HCT116 (cell line): ENCODE results near the gene C6orf132. TPM values are rescaled to one million over a fixed set of nuclear protein-coding genes. Genes with fewer than 3 reads are reported as not detected.

Source experiments
- ATAC-seq: fragments of 200-7000 bp; cut with Tn5 transposase; 2 replicates; pipeline ENCODE4 v1.9.1; 2020; ENCODE audit warnings: mild to moderate bottlenecking, moderate library complexity
- BruUV-seq: library from RNA; stranded (reverse); fragments of 400-500 nt; replicated peaks from 2 replicates; lab custom pipeline; 2021; lab: Mats Ljungman, UMichigan
- CTCF ChIA-PET: fragments of 300-600 bp; sonication (Branson Sonifier 250); formaldehyde crosslinking; loops from one replicate; lab custom pipeline; 2021; ENCODE audit warnings: antibody characterized with exemption; lab: Charles Lee
- POLR2A ChIA-PET: fragments of 300-600, 350-600 bp; sonication (Branson Sonifier 250); formaldehyde crosslinking; loops from one replicate; lab custom pipeline; 2021; ENCODE audit warnings: antibody characterized with exemption; lab: Charles Lee
- RAD21 ChIA-PET, 2 experiments: fragments of 300-600 bp; sonication (Branson Sonifier 250); formaldehyde crosslinking; loops; one replicate each; lab custom pipeline; 2023; ENCODE audit warnings: low total read pairs in 2 of 2; ENCODE audit not compliant: uncharacterized antibody in 2 of 2, unreplicated experiment in 2 of 2, low non-redundant PET in 1 of 2; lab: Charles Lee
- DNase-seq: peaks from one replicate; pipeline ENCODE4 v3.0.0-alpha.2; 2010; ENCODE audit warnings: low read depth, low spot score
- H2AFZ ChIP-seq: fragments of 200-600 bp; shearing (Covaris generic), sonication (generic); 2 replicates; pipeline ENCODE4 v1.6.1; 2017; ENCODE audit warnings: low read depth, mixed run types, mixed read lengths, antibody characterized with exemption, low read length; ENCODE audit not compliant: poor library complexity, severe bottlenecking
- H3K27ac ChIP-seq: 2 replicates; pipeline ENCODE4 v1.5.1; 2012; ENCODE audit warnings: low read depth, low read length
- H3K27me3 ChIP-seq: fragments of 200-600 bp; sonication (generic); 2 replicates; pipeline ENCODE4 v1.6.1; 2016; ENCODE audit warnings: mixed run types, low read length, mixed read lengths; ENCODE audit not compliant: insufficient read depth
- H3K36me3 ChIP-seq, 2 experiments: fragments of 200-500 bp in 1 of 2; fragments of 200-600 bp in 1 of 2; sonication (Bioruptor generic) in 1 of 2; sonication (generic) in 1 of 2; 2 replicates each; pipeline versions ENCODE4 v1.5.1 to v1.6.1; 2014 to 2016; ENCODE audit warnings: low read length in 2 of 2, inconsistent platforms in 1 of 2, mixed read lengths in 1 of 2, mixed run types in 1 of 2; ENCODE audit not compliant: insufficient read depth in 2 of 2, control insufficient read depth in 1 of 2
- H3K4me1 ChIP-seq, 2 experiments: fragments of 200-600 bp in 1 of 2; sonication (generic) in 1 of 2; 2 replicates each; pipeline versions ENCODE4 v1.5.1 to v1.6.1; 2012 to 2017; ENCODE audit warnings: low read length in 2 of 2, inconsistent platforms in 1 of 2, mild to moderate bottlenecking in 1 of 2, mixed read lengths in 1 of 2, mixed run types in 1 of 2, moderate library complexity in 1 of 2; ENCODE audit not compliant: insufficient read depth in 2 of 2, control insufficient read depth in 1 of 2
- H3K4me2 ChIP-seq: fragments of 200-600 bp; sonication (generic); 2 replicates; pipeline ENCODE4 v1.6.1; 2017; ENCODE audit warnings: mixed run types, low read length, mixed read lengths
- H3K4me3 ChIP-seq, 2 experiments: fragments of 200-600 bp in 1 of 2; sonication (generic) in 1 of 2; replicated peaks in 1 of 2; 2 replicates each; pipeline ENCODE4 v1.5.1; 2011 to 2016; ENCODE audit warnings: low read length in 2 of 2, control low read depth in 1 of 2, low read depth in 1 of 2, mild to moderate bottlenecking in 1 of 2, mixed read lengths in 1 of 2, mixed run types in 1 of 2
- H3K79me2 ChIP-seq: fragments of 200-600 bp; sonication (generic); 2 replicates; pipeline ENCODE4 v1.6.1; 2017; ENCODE audit warnings: mild to moderate bottlenecking, mixed run types, low read length, moderate library complexity, mixed read lengths; ENCODE audit not compliant: insufficient read depth
- H3K9ac ChIP-seq: fragments of 200-600 bp; sonication (generic); 2 replicates; pipeline ENCODE4 v1.6.1; 2016; ENCODE audit warnings: low read length, mixed read lengths
- H3K9me2 ChIP-seq: fragments of 200-600 bp; sonication (generic), shearing (Covaris generic); 2 replicates; pipeline ENCODE4 v1.6.1; 2017; ENCODE audit warnings: mixed run types, mild to moderate bottlenecking, moderate library complexity; ENCODE audit not compliant: insufficient read depth
- H3K9me3 ChIP-seq, 2 experiments: fragments of 200-500 bp in 1 of 2; fragments of 200-600 bp in 1 of 2; sonication (Bioruptor generic) in 1 of 2; sonication (generic) in 1 of 2; 2 replicates each; pipeline ENCODE4 v1.6.1; 2014 to 2017; ENCODE audit warnings: low read length in 2 of 2, mixed read lengths in 2 of 2, inconsistent platforms in 1 of 2, low read depth in 1 of 2, mild to moderate bottlenecking in 1 of 2, mixed run types in 1 of 2, moderate library complexity in 1 of 2; ENCODE audit not compliant: control insufficient read depth in 1 of 2, insufficient read depth in 1 of 2
- H4K20me1 ChIP-seq: fragments of 200-600 bp; sonication (generic), shearing (Covaris generic); 2 replicates; pipeline ENCODE4 v1.6.1; 2017; ENCODE audit warnings: mixed run types, mild to moderate bottlenecking, moderate library complexity; ENCODE audit not compliant: insufficient read depth
- CBX3 ChIP-seq: IDR thresholded peaks from 2 replicates; pipeline ENCODE4 v1.6.1; 2012; ENCODE audit warnings: low read depth
- CEBPB ChIP-seq: IDR thresholded peaks from 2 replicates; pipeline ENCODE4 v1.6.1; 2012; ENCODE audit warnings: low read depth
- EGR1 ChIP-seq: IDR thresholded peaks from 2 replicates; pipeline ENCODE4 v1.6.1; 2012; ENCODE audit warnings: low read depth
- ELF1 ChIP-seq: IDR thresholded peaks from 2 replicates; pipeline ENCODE4 v1.6.1; 2012; ENCODE audit warnings: low read depth, borderline replicate concordance
- EZH2 ChIP-seq: fragments of 200-600 bp; sonication (generic); IDR thresholded peaks from 2 replicates; pipeline ENCODE4 v1.6.1; 2017; ENCODE audit warnings: antibody characterized with exemption, mixed run types
- EZH2phosphoT487 ChIP-seq: fragments of 200-600 bp; IDR thresholded peaks from 2 replicates; pipeline ENCODE4 v1.6.1; 2018; ENCODE audit warnings: antibody characterized with exemption, borderline replicate concordance
- FOSL1 ChIP-seq: IDR thresholded peaks from 2 replicates; pipeline ENCODE4 v1.6.1; 2012; ENCODE audit warnings: low read depth
- JUND ChIP-seq: IDR thresholded peaks from 2 replicates; pipeline ENCODE4 v1.6.1; 2012
- POLR2A ChIP-seq: IDR thresholded peaks from 2 replicates; pipeline ENCODE4 v1.7.0; 2011; ENCODE audit warnings: borderline replicate concordance; ENCODE audit not compliant: insufficient read depth, insufficient read length; ENCODE audit errors: extremely low read depth
- POLR2AphosphoS5 ChIP-seq: IDR thresholded peaks from 2 replicates; pipeline ENCODE4 v1.6.1; 2011; ENCODE audit warnings: mild to moderate bottlenecking, low read depth, low read length, moderate library complexity
- SIN3A ChIP-seq: IDR thresholded peaks from 2 replicates; pipeline ENCODE4 v1.6.1; 2012; ENCODE audit warnings: low read depth
- SP1 ChIP-seq: IDR thresholded peaks from 2 replicates; pipeline ENCODE4 v1.6.1; 2012; ENCODE audit warnings: low read depth
- SRF ChIP-seq: IDR thresholded peaks from 2 replicates; pipeline ENCODE4 v1.6.1; 2012; ENCODE audit warnings: low read depth
- YY1 ChIP-seq: IDR thresholded peaks from 2 replicates; pipeline ENCODE4 v1.6.1; 2011; ENCODE audit warnings: low read length, low read depth, moderate library complexity, mild to moderate bottlenecking; ENCODE audit not compliant: insufficient replicate concordance; ENCODE audit errors: extremely low read depth
- ZFX ChIP-seq: fragments of 450-650 bp; IDR thresholded peaks from 2 replicates; pipeline ENCODE4 v1.6.1; 2017
- ZNF274 ChIP-seq: fragments of 200-500 bp; sonication (Bioruptor generic); IDR thresholded peaks from 2 replicates; pipeline ENCODE4 v1.6.1; 2014; ENCODE audit warnings: mild to moderate bottlenecking, low read depth, low read length, inconsistent platforms
- intact Hi-C: fragments of 100-400 bp; cut with micrococcal nuclease; formaldehyde crosslinking; loops from 2 replicates; pipeline ENCODE4 v1.10.0; 2022
- total RNA-seq: library from RNA; stranded (reverse); gene quantifications from one replicate; pipeline ENCODE4 v1.2.1, GENCODE V29; 2021; ENCODE audit not compliant: unreplicated experiment
- TF ChIP-seq, protein P1 (sequence below): IDR thresholded peaks from 2 replicates; pipeline ENCODE4 v1.6.1; 2011; ENCODE audit warnings: mild to moderate bottlenecking, low read length, moderate library complexity; ENCODE audit not compliant: insufficient replicate concordance; ENCODE audit errors: extremely low read depth
- TF ChIP-seq, protein P2 (sequence below): IDR thresholded peaks from 2 replicates; pipeline ENCODE4 v1.6.1; 2012

The C6orf132 gene
- total RNA-seq, 1 experiment from 2014 or later = 18.9 TPM

DNA sequence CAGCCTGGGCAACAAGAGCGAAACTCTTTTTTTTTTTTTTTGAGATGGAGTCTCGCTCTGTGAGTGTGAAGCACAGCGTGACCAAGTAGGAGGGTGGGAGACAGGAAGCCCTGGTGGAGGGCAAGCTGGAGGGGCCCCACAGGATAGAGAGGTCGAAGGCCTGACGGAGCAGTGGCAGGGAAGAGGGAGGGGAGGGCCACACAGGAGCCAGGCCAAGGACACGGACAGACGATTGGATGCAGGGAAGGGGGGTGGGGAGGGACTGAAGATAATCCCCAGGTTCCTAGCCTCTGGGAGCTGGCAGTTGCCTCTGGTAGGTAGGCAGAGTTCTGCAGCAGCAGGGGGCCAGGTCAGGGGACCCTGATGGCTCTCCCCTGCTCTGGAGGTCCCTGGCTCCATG, 20.0 kb upstream of the C6orf132 start:
- DNase-seq (no peak), ATAC-seq (no peak)
- Histone ChIP-seq H3K79me2 (no peaks in the 10 kb centered on the region), H3K9me3 (no peaks in the 10 kb centered on the region), H3K9me2 (no peaks in the 10 kb centered on the region), H2AFZ (no peak overlapping the region), H3K9ac (no peak overlapping the region), H3K4me1 (peaks cover 3 to 19% of the 10 kb centered on the region in 2 experiments; a peak in 3 of 4 replicates), H3K36me3 (no peaks in the 10 kb centered on the region), H3K4me2 (no peak overlapping the region), H3K4me3 (no peak overlapping the region), H4K20me1 (no peaks in the 10 kb centered on the region), H3K27me3 (no peaks in the 10 kb centered on the region), H3K27ac (no peak overlapping the region)
- ChIA-PET CTCF (no interaction called here), POLR2A (no interaction called here), RAD21 (no interaction called here)
- TF ChIP-seq EZH2phosphoT487 (no peak), CBX3 (no peak), POLR2A (no peak), POLR2AphosphoS5 (no peak), ZFX (no peak), CEBPB (no peak), EGR1 (no peak), FOSL1 (no peak), SP1 (no peak), SRF (no peak), JUND (no peak), SIN3A (no peak), ZNF274 (no peak), ELF1 (no peak), EZH2 (no peak), YY1 (no peak)
- TF ChIP-seq, protein P1, sequence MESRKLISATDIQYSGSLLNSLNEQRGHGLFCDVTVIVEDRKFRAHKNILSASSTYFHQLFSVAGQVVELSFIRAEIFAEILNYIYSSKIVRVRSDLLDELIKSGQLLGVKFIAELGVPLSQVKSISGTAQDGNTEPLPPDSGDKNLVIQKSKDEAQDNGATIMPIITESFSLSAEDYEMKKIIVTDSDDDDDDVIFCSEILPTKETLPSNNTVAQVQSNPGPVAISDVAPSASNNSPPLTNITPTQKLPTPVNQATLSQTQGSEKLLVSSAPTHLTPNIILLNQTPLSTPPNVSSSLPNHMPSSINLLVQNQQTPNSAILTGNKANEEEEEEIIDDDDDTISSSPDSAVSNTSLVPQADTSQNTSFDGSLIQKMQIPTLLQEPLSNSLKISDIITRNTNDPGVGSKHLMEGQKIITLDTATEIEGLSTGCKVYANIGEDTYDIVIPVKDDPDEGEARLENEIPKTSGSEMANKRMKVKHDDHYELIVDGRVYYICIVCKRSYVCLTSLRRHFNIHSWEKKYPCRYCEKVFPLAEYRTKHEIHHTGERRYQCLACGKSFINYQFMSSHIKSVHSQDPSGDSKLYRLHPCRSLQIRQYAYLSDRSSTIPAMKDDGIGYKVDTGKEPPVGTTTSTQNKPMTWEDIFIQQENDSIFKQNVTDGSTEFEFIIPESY = no peak
- TF ChIP-seq, protein P2, sequence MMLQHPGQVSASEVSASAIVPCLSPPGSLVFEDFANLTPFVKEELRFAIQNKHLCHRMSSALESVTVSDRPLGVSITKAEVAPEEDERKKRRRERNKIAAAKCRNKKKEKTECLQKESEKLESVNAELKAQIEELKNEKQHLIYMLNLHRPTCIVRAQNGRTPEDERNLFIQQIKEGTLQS = no peak
- intact Hi-C loops = loop anchor here (10.0 kb wide), 1 partner anchor 378 kb away; the partner anchor contains the start of genes PRICKLE4 and TOMM6
- BruUV-seq = no TSS peak
